ENCODE measurements around the gene ZNF202. TPM values are rescaled to one million over a fixed set of nuclear protein-coding genes. Genes with fewer than 3 reads are reported as not detected.

ZNF202 gene
- total and polyA plus RNA-seq, 2 of the 13 experiments (the other 11 are each of a cell fraction or from before 2014, with no cell fraction given): 7.7 to 7.9 TPM

DNA sequence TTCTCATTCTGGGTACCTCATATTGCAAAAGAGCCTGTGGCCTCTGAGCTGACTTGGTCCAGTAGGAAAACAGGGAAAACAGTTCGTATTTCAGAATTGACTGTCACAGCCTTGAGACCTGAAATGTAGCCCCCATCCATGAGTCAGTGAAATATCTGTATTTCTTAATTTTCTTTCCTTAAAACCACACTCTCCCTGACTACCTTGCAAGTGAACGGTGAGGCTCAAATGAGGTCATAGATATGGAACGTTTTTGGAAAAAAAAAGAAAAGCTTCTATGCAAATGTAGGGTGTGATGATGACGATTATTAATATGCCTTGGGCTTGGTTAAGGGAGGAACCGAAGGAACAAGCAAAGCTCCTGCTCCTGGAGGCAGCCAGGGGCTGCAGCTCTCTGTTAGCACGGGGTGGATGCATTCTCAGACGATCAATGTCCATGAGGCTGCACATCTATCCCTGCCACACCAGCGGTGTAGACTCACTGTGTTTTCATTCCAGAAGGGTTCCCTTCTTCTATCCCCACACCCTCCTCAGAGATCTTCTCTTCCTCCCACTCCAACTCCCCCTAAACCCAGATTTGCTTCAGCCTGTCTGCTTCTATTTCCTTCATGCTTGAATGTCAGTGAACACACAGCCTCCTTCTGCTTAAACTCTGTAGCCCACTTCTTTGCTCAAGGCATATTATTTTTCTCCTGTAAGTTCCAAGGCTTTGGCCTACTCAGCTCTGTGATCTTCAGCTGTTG lies 57.9 kb downstream of the ZNF202 start:
- in situ Hi-C loops (cut with HindIII; ENCODE audit: extremely low pct_ligation_motif_present, low pct_unique_long_range_greater_than_20kb): no loop called here
- ChIA-PET CTCF (ENCODE audit: low intra/inter-chr PET ratio, low total read pairs) (no interaction called here), POLR2A (no interaction called here)
- no peak overlapping the region for H2AFZ ChIP-seq (ENCODE audit: low read length)
- BruUV-seq (replicated peaks): no TSS peak
- no peak overlapping the region for H3K4me3 ChIP-seq (replicated peaks in 1 of 3; ENCODE audit: insufficient read depth in 1 of 3, low read depth in 2 of 3, low read length in 3 of 3)
- FAIRE-seq (no peak), DNase-seq (ENCODE audit: low spot score) (no peak), ATAC-seq (no peak)
- 0 out of 2 replicates have a peak, but pooled peaks have one; percentile 9 for TF ChIP-seq CREB1 (IDR thresholded peaks at IDR 0.05)
- TF ChIP-seq CREB1 (CRISPR knock-in tag; IDR thresholded peaks at IDR 0.05): no peak
- TF ChIP-seq SMAD3 (CRISPR knock-in tag; IDR thresholded peaks at IDR 0.05): no peak
- TF ChIP-seq YEATS2 (CRISPR knock-in tag; IDR thresholded peaks at IDR 0.05; ENCODE audit: borderline replicate concordance): no peak
- no peak overlapping the region for H3K27ac ChIP-seq (ENCODE audit: extremely low read length, insufficient read depth, low read length)
- no peak overlapping the region for H3K4me2 ChIP-seq (ENCODE audit: low read depth, low read length)
- H3K27me3 ChIP-seq (ENCODE audit: control insufficient read depth in 1 of 2, insufficient read depth in 2 of 2, low read length in 2 of 2): peaks cover 0 to 4% of the 10 kb centered on the region in 2 experiments; a peak in 1 of 5 replicates
- no peaks in the 10 kb centered on the region for H3K79me2 ChIP-seq (ENCODE audit: insufficient read depth, low read length)
- 2% methylated on average over 8 of the region's 8 CpGs for WGBS (ENCODE audit: low lambda C conversion rate)
- no peak overlapping the region for H3K9ac ChIP-seq (ENCODE audit: insufficient read depth, low read depth, low read length)
- H3K36me3 ChIP-seq (replicated peaks in 1 of 2; ENCODE audit: control insufficient read depth in 1 of 2, insufficient read depth in 2 of 2, low read length in 2 of 2): no peaks in the 10 kb centered on the region
- no peaks in the 10 kb centered on the region for H3K4me1 ChIP-seq (ENCODE audit: insufficient read depth, low read length)
- intact Hi-C loops (cut with micrococcal nuclease; ENCODE audit: unreplicated experiment): no loop called here
- no peaks in the 10 kb centered on the region for H4K20me1 ChIP-seq (ENCODE audit: insufficient read depth, low read length)
- H3K9me3 ChIP-seq (ENCODE audit: low read length): no peaks in the 10 kb centered on the region

- no peak overlapping the region for H3K27ac ChIP-seq (ENCODE audit: extremely low read length, insufficient read depth, low read length)
- H3K27me3 ChIP-seq (ENCODE audit: control insufficient read depth in 1 of 2, insufficient read depth in 2 of 2, low read length in 2 of 2): peaks cover 0 to 3% of the 10 kb centered on the region in 2 experiments; a peak in 1 of 5 replicates
- no peaks in the 10 kb centered on the region for H4K20me1 ChIP-seq (ENCODE audit: insufficient read depth, low read length)
- H3K4me1 ChIP-seq (ENCODE audit: insufficient read depth, low read length): no peaks in the 10 kb centered on the region
- no TSS peak for BruUV-seq (replicated peaks)
- H3K9me3 ChIP-seq (ENCODE audit: low read length): no peaks in the 10 kb centered on the region
- CTCF ChIA-PET (ENCODE audit: low intra/inter-chr PET ratio, low total read pairs): no interaction called here
- H3K36me3 ChIP-seq (replicated peaks in 1 of 2; ENCODE audit: control insufficient read depth in 1 of 2, insufficient read depth in 2 of 2, low read length in 2 of 2): no peaks in the 10 kb centered on the region
- in situ Hi-C loops (cut with HindIII; ENCODE audit: extremely low pct_ligation_motif_present, low pct_unique_long_range_greater_than_20kb): no loop called here
- H3K9ac ChIP-seq (ENCODE audit: insufficient read depth, low read depth, low read length): no peak overlapping the region
- FAIRE-seq (no peak), ATAC-seq (no peak), DNase-seq (ENCODE audit: low spot score) (no peak)
- H3K4me2 ChIP-seq (ENCODE audit: low read depth, low read length): no peak overlapping the region
- intact Hi-C loops (cut with micrococcal nuclease; ENCODE audit: unreplicated experiment): no loop called here
- 0% methylated on average over 4 of the region's 5 CpGs for WGBS (ENCODE audit: low lambda C conversion rate)
- POLR2A ChIA-PET: no interaction called here
- no peak overlapping the region for H2AFZ ChIP-seq (ENCODE audit: low read length)
- no peak overlapping the region for H3K4me3 ChIP-seq (replicated peaks in 1 of 3; ENCODE audit: insufficient read depth in 1 of 3, low read depth in 2 of 3, low read length in 3 of 3)
- H3K79me2 ChIP-seq (ENCODE audit: insufficient read depth, low read length): no peaks in the 10 kb centered on the region
- TF ChIP-seq CEBPZ (IDR thresholded peaks at IDR 0.05; ENCODE audit: low read length) (no peak), CENPX (CRISPR knock-in tag; IDR thresholded peaks at IDR 0.05) (no peak), ZNF501 (CRISPR knock-in tag; IDR thresholded peaks at IDR 0.05) (no peak), ZNF251 (CRISPR knock-in tag; IDR thresholded peaks at IDR 0.05) (no peak), NR2F2 (IDR thresholded peaks at IDR 0.05; ENCODE audit: borderline replicate concordance, low read depth) (no peak), NFE2L1 (CRISPR knock-in tag; IDR thresholded peaks at IDR 0.05; ENCODE audit: borderline replicate concordance) (no peak), ZBTB21 (CRISPR knock-in tag; IDR thresholded peaks at IDR 0.05) (no peak), KMT2B (CRISPR knock-in tag; IDR thresholded peaks at IDR 0.05) (no peak)
- TF ChIP-seq, protein P1, sequence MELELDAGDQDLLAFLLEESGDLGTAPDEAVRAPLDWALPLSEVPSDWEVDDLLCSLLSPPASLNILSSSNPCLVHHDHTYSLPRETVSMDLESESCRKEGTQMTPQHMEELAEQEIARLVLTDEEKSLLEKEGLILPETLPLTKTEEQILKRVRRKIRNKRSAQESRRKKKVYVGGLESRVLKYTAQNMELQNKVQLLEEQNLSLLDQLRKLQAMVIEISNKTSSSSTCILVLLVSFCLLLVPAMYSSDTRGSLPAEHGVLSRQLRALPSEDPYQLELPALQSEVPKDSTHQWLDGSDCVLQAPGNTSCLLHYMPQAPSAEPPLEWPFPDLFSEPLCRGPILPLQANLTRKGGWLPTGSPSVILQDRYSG (CRISPR knock-in tag; IDR thresholded peaks at IDR 0.05): no peak
- TF ChIP-seq, protein P2, sequence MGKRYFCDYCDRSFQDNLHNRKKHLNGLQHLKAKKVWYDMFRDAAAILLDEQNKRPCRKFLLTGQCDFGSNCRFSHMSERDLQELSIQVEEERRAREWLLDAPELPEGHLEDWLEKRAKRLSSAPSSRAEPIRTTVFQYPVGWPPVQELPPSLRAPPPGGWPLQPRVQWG (CRISPR knock-in tag; IDR thresholded peaks at IDR 0.05; ENCODE audit: borderline replicate concordance, low read depth): no peak
Observed at GRCh38 chr11:123682696-123683410, 58.6 kb downstream of the ZNF202 start.
